Endothelial cell of umbilical vein (primary cell): ENCODE measurements around the gene EIF4A3. TPM values are rescaled to one million over a fixed set of nuclear protein-coding genes. Genes with fewer than 3 reads are reported as not detected.

Source experiments
- BruUV-seq: library from RNA; stranded (reverse); fragments of 400-500 nt; replicated peaks from 2 replicates; lab custom pipeline; 2021; lab: Mats Ljungman, UMichigan
- CTCF ChIA-PET: fragments of 300-600, 350-600 bp; sonication (Branson Sonifier 250); formaldehyde crosslinking; loops from one replicate; lab custom pipeline; 2021; ENCODE audit warnings: antibody characterized with exemption, inconsistent platforms; lab: Charles Lee
- POLR2A ChIA-PET: fragments of 300-600, 350-600 bp; sonication (Branson Sonifier 250); formaldehyde crosslinking; loops from one replicate; lab custom pipeline; 2021; ENCODE audit warnings: antibody characterized with exemption, inconsistent platforms; lab: Charles Lee
- DNase-seq: peaks from one replicate; pipeline ENCODE4 v3.0.0-alpha.2; 2011; ENCODE audit warnings: low read depth, low spot score
- FAIRE-seq: peaks from 2 replicates; lab custom pipeline; 2011; peaks lifted over from hg19 to GRCh38; lab: Jason Lieb, UNC
- H2AFZ ChIP-seq: 2 replicates; pipeline ENCODE4 v1.6.0; 2012; ENCODE audit warnings: low read depth, low read length, control low read depth, inconsistent platforms
- H3K27ac ChIP-seq: 2 replicates; pipeline ENCODE4 v1.5.1; 2011; ENCODE audit warnings: low read depth, mild to moderate bottlenecking, control low read depth, low read length, moderate library complexity; ENCODE audit not compliant: insufficient read depth
- H3K27me3 ChIP-seq, 2 experiments: 2 replicates each; pipeline versions ENCODE4 v1.6.0 to v1.6.1; 2011; ENCODE audit warnings: low read length in 2 of 2, mixed read lengths in 1 of 2; ENCODE audit not compliant: control insufficient read depth in 2 of 2, insufficient read depth in 2 of 2
- H3K36me3 ChIP-seq, 2 experiments: 2 replicates in 1 of 2; 3 replicates in 1 of 2; pipeline ENCODE4 v1.5.1; 2011; ENCODE audit warnings: low read length in 2 of 2, mild to moderate bottlenecking in 1 of 2, moderate library complexity in 1 of 2; ENCODE audit not compliant: control insufficient read depth in 2 of 2, insufficient read depth in 2 of 2; ENCODE audit errors: extremely low read depth in 1 of 2
- H3K4me1 ChIP-seq: 3 replicates; pipeline ENCODE4 v1.5.1; 2011; ENCODE audit warnings: mild to moderate bottlenecking, low read length; ENCODE audit not compliant: control insufficient read depth, insufficient read depth; ENCODE audit errors: extremely low read depth
- H3K4me2 ChIP-seq: 2 replicates; pipeline ENCODE4 v1.6.1; 2011; ENCODE audit warnings: low read length, control low read depth, mixed read lengths; ENCODE audit not compliant: insufficient read depth
- H3K4me3 ChIP-seq, 3 experiments: fragments of 200-600 bp in 1 of 3; sonication (generic), shearing (Covaris generic) in 1 of 3; replicated peaks in 1 of 3; 2 replicates each; pipeline ENCODE4 v1.5.1; 2011 to 2016; ENCODE audit warnings: control low read depth in 3 of 3, low read length in 3 of 3, mild to moderate bottlenecking in 2 of 3, inconsistent platforms in 1 of 3, low read depth in 1 of 3, moderate library complexity in 1 of 3; ENCODE audit not compliant: insufficient read depth in 1 of 3
- H3K79me2 ChIP-seq: 2 replicates; pipeline ENCODE4 v1.6.0; 2012; ENCODE audit warnings: low read length, inconsistent platforms; ENCODE audit not compliant: control insufficient read depth, insufficient read depth
- H3K9ac ChIP-seq: replicated peaks from 2 replicates; pipeline ENCODE3; 2011; ENCODE audit warnings: low read length, control low read depth; ENCODE audit not compliant: insufficient read depth; ENCODE audit errors: extremely low read depth
- H3K9me1 ChIP-seq: replicated peaks from 3 replicates; pipeline ENCODE4 v1.6.0; 2011; ENCODE audit warnings: mild to moderate bottlenecking, low read length; ENCODE audit not compliant: control insufficient read depth, insufficient read depth; ENCODE audit errors: extremely low read depth
- H3K9me3 ChIP-seq: replicated peaks from 2 replicates; pipeline ENCODE4 v1.5.1; 2012; ENCODE audit warnings: low read length, inconsistent platforms; ENCODE audit not compliant: control insufficient read depth, insufficient read depth
- H4K20me1 ChIP-seq: replicated peaks from 2 replicates; pipeline ENCODE3; 2011; ENCODE audit warnings: mild to moderate bottlenecking, low read length; ENCODE audit not compliant: control insufficient read depth, insufficient read depth; ENCODE audit errors: extremely low read depth
- EZH2 ChIP-seq: IDR thresholded peaks from 2 replicates; pipeline ENCODE4 v1.6.1; 2012; ENCODE audit warnings: borderline replicate concordance, low read depth, mild to moderate bottlenecking, moderate library complexity, low read length, inconsistent platforms; ENCODE audit not compliant: severe bottlenecking
- FOS ChIP-seq: IDR thresholded peaks from 2 replicates; pipeline ENCODE4 v1.6.1; 2011; ENCODE audit warnings: mild to moderate bottlenecking, low read length, moderate library complexity, borderline replicate concordance; ENCODE audit not compliant: insufficient read depth
- GATA2 ChIP-seq: IDR thresholded peaks from 2 replicates; pipeline ENCODE4 v1.7.0; 2011; ENCODE audit warnings: low read depth, mild to moderate bottlenecking, moderate library complexity, mixed read lengths, low read length; ENCODE audit not compliant: insufficient read length, insufficient read depth
- JUN ChIP-seq: IDR thresholded peaks from 2 replicates; pipeline ENCODE4 v1.6.1; 2011; ENCODE audit warnings: borderline replicate concordance, low read depth; ENCODE audit not compliant: insufficient read length, insufficient read depth
- MAX ChIP-seq: IDR thresholded peaks from 2 replicates; pipeline ENCODE4 v1.6.1; 2011; ENCODE audit not compliant: insufficient read depth, insufficient read length
- MYC ChIP-seq: IDR thresholded peaks from one replicate; pipeline ENCODE4 v1.6.1; 2011; ENCODE audit warnings: mild to moderate bottlenecking, low read depth, low read length
- POLR2A ChIP-seq: IDR thresholded peaks from 2 replicates; pipeline ENCODE4 v1.6.1; 2012; ENCODE audit warnings: low read depth, mild to moderate bottlenecking, control low read depth, low read length
- POLR2AphosphoS5 ChIP-seq: IDR thresholded peaks from 2 replicates; pipeline ENCODE4 v1.6.1; 2012; ENCODE audit warnings: low read depth, mild to moderate bottlenecking, control low read depth, low read length, moderate library complexity; ENCODE audit not compliant: insufficient read depth
- dilution Hi-C: fragments of 300-500 bp; cut with MboI; formaldehyde crosslinking; loops from one replicate; pipeline ENCODE4 v1.15.0; 2019; ENCODE audit warnings: low sequenced_read_pairs; ENCODE audit not compliant: extremely low pct_ligation_motif_present
- intact Hi-C: fragments of 100-400 bp; cut with micrococcal nuclease; formaldehyde crosslinking; loops from one replicate; pipeline ENCODE4 v1.10.0; 2022
- polyA plus RNA-seq, 4 experiments: library from polyadenylated mRNA; depleted of rRNA in 3 of 4; stranded (reverse) in 3 of 4; unstranded in 1 of 4; fragments of >200 nt; gene quantifications; 2 replicates each; pipeline versions ENCODE4 v1.2.1 to v1.2.3, GENCODE V29; 2011 to 2012; ENCODE audit warnings: missing spikeins in 1 of 4
- total RNA-seq: library from RNA; stranded (reverse); gene quantifications from 2 replicates; pipeline ENCODE4 v1.2.3, GENCODE V29; 2021
- TF ChIP-seq, protein P1 (sequence below), 2 donors: IDR thresholded peaks; 1 replicate in 1 of 2; 2 replicates in 1 of 2; pipeline ENCODE4 v1.5.1; 2011; ENCODE audit warnings: low read length in 2 of 2, mild to moderate bottlenecking in 2 of 2, moderate library complexity in 2 of 2, control low read depth in 1 of 2, inconsistent platforms in 1 of 2, low read depth in 1 of 2; ENCODE audit not compliant: insufficient read depth in 1 of 2; ENCODE audit errors: extremely low read depth in 1 of 2

EIF4A3 gene
- total and polyA plus RNA-seq, 2 donors (not counting 3 experiments of a cell fraction or from before 2014, with no cell fraction given), result 90.4 to 94.5 TPM

- no peaks in the 10 kb centered on the region for H3K27me3 ChIP-seq
- H4K20me1 ChIP-seq, result no peaks in the 10 kb centered on the region
- H3K4me1 ChIP-seq, result peaks cover 10% of the 10 kb centered on the region
- TF ChIP-seq POLR2AphosphoS5, result no peak
- no peak for TF ChIP-seq FOS
- TF ChIP-seq MAX, result no peak
- TF ChIP-seq POLR2A, result no peak
- TF ChIP-seq MYC, result no peak
- TF ChIP-seq EZH2, result no peak
- TF ChIP-seq, protein P1, sequence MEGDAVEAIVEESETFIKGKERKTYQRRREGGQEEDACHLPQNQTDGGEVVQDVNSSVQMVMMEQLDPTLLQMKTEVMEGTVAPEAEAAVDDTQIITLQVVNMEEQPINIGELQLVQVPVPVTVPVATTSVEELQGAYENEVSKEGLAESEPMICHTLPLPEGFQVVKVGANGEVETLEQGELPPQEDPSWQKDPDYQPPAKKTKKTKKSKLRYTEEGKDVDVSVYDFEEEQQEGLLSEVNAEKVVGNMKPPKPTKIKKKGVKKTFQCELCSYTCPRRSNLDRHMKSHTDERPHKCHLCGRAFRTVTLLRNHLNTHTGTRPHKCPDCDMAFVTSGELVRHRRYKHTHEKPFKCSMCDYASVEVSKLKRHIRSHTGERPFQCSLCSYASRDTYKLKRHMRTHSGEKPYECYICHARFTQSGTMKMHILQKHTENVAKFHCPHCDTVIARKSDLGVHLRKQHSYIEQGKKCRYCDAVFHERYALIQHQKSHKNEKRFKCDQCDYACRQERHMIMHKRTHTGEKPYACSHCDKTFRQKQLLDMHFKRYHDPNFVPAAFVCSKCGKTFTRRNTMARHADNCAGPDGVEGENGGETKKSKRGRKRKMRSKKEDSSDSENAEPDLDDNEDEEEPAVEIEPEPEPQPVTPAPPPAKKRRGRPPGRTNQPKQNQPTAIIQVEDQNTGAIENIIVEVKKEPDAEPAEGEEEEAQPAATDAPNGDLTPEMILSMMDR (IDR thresholded peaks at IDR 0.05; ENCODE audit: extremely low read depth in 1 of 2, insufficient read depth in 1 of 2, low read depth in 1 of 2, low read length in 2 of 2), result no peak
- TF ChIP-seq GATA2, result no peak
- no peak for TF ChIP-seq JUN
- H2AFZ ChIP-seq, result no peak overlapping the region
- H3K9me1 ChIP-seq, result no peaks in the 10 kb centered on the region
- DNase-seq (no peak), FAIRE-seq (no peak)
- H3K27ac ChIP-seq, result no peak overlapping the region
- no peak overlapping the region for H3K9ac ChIP-seq
- ChIA-PET CTCF (interaction anchor here (0.6 to 2.4 kb wide), 2 partner anchors 17 to 24 kb away, joined by 3 to 21 read pairs; no protein-coding TSS in a partner anchor), POLR2A (no interaction called here)
- no peaks in the 10 kb centered on the region for H3K79me2 ChIP-seq
- dilution Hi-C loops (no loop called here), intact Hi-C loops (loop anchor here (10.0 kb wide), 1 partner anchor 265 kb away; no protein-coding TSS in a partner anchor)
- no peaks in the 10 kb centered on the region for H3K36me3 ChIP-seq
- no peak overlapping the region for H3K4me3 ChIP-seq
- no peak overlapping the region for H3K4me2 ChIP-seq
- no peaks in the 10 kb centered on the region for H3K9me3 ChIP-seq
- BruUV-seq, result no TSS peak
Observed at GRCh38 chr17:80100035-80100323, 46.9 kb downstream of the EIF4A3 start.
